ENCODE data around the gene PRKCZ.

The PRKCZ gene

GRCh38 chr1:2046174-2046917 is 3.9 kb upstream of the PRKCZ start:
- peak; percentile 79 for DNase-seq

- DNase-seq: no peak
Measured at GRCh38 chr1:2046953-2047748, 3.1 kb upstream of the PRKCZ start.

GRCh38 chr1:2047749-2048729 is 2.2 kb upstream of the PRKCZ start:
- no peak for DNase-seq

GRCh38 chr1:2049225-2049717 is 940 bp upstream of the PRKCZ start:
- DNase-seq: no peak

GRCh38 chr1:2050461-2050792 is 216 bp downstream of the PRKCZ start:
- DNase-seq: no peak

GRCh38 chr1:2050793-2051682 is 827 bp downstream of the PRKCZ start:
- DNase-seq: no peak

GRCh38 chr1:2052054-2052679 is 2.0 kb downstream of the PRKCZ start:
- no peak for DNase-seq

- DNase-seq: no peak
Measured at GRCh38 chr1:2052756-2053155, 2.5 kb downstream of the PRKCZ start.

- DNase-seq: no peak
Measured at GRCh38 chr1:2053217-2053616, 3.0 kb downstream of the PRKCZ start.

- no peak for DNase-seq
Measured at GRCh38 chr1:2053784-2054376, 3.7 kb downstream of the PRKCZ start.

GRCh38 chr1:2054560-2054959 is 4.3 kb downstream of the PRKCZ start:
- no peak for DNase-seq

GRCh38 chr1:2055911-2056575 is 5.8 kb downstream of the PRKCZ start:
- no peak for DNase-seq

GRCh38 chr1:2056955-2057590 is 6.9 kb downstream of the PRKCZ start:
- no peak for DNase-seq

- DNase-seq: no peak
Measured at GRCh38 chr1:2059290-2059953, 9.2 kb downstream of the PRKCZ start.

- no peak for DNase-seq
Measured at GRCh38 chr1:2060072-2060471, 9.9 kb downstream of the PRKCZ start.

GRCh38 chr1:2060535-2060934 is 10.3 kb downstream of the PRKCZ start:
- no peak for DNase-seq

GRCh38 chr1:2061065-2061778 is 11.0 kb downstream of the PRKCZ start:
- DNase-seq: no peak

GRCh38 chr1:2065699-2066098 is 15.5 kb downstream of the PRKCZ start:
- no peak for DNase-seq

GRCh38 chr1:2067393-2067792 is 17.2 kb downstream of the PRKCZ start:
- DNase-seq: no peak

Measured in activated effector memory CD4-positive, alpha-beta T cell treated with anti-CD3 and anti-CD28 coated beads, Interleukin-2, amount 50 U/mL, for 16 hours (primary cell).